LNCaP clone FGC (cell line): Measurements from ENCODE around the gene DDR2.

Source experiments
- DNase-seq: peaks from one replicate; pipeline ENCODE4 v3.0.0-alpha.2; 2011; ENCODE audit warnings: low read depth
- H3K4me3 ChIP-seq: 2 replicates; pipeline ENCODE4 v1.5.1; 2011; ENCODE audit warnings: mild to moderate bottlenecking, low read depth, low read length, control low read depth
- TF ChIP-seq, protein P1 (sequence below): IDR thresholded peaks from 2 replicates; pipeline ENCODE4 v1.5.1; 2012; ENCODE audit warnings: mild to moderate bottlenecking; ENCODE audit not compliant: control insufficient read depth, insufficient read depth; ENCODE audit errors: extremely low read depth

DDR2 gene

DNA sequence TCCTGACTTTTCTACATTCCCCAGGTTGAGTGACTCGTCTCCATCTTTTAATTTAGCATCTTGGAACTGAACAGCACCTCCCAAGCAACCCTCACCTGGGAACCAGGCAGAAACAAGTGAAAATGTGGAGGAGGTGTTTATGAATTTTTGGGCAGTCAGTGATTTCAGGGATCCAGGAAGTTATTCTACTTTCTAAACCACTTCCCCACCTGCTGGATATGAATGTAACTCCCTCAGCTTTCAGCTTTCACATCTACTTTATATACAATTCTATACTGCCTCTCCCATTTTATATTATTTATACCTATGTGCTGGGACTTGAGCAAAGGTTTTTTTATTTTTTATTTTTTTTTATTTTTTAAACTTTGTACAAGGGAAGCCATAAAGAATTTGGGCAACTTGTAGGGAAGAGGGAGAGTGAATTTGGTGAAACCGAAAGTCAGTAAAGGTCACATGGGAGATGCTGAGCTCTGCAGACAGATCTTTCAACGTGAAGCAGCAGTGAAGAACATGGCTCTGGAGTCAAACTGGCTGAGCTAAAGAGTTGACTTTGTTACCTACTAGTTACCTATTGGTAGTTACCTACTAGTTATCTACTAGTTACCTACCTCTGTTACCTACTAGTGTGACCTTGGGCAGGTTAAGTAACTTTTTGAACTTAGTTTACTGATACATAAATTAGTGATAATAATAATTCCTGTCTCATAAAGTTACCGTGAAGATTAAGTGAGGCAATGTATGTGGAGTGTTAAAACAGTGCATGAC is 45.5 kb downstream of the DDR2 start:
- no peak overlapping the region for H3K4me3 ChIP-seq
- TF ChIP-seq, protein P1, sequence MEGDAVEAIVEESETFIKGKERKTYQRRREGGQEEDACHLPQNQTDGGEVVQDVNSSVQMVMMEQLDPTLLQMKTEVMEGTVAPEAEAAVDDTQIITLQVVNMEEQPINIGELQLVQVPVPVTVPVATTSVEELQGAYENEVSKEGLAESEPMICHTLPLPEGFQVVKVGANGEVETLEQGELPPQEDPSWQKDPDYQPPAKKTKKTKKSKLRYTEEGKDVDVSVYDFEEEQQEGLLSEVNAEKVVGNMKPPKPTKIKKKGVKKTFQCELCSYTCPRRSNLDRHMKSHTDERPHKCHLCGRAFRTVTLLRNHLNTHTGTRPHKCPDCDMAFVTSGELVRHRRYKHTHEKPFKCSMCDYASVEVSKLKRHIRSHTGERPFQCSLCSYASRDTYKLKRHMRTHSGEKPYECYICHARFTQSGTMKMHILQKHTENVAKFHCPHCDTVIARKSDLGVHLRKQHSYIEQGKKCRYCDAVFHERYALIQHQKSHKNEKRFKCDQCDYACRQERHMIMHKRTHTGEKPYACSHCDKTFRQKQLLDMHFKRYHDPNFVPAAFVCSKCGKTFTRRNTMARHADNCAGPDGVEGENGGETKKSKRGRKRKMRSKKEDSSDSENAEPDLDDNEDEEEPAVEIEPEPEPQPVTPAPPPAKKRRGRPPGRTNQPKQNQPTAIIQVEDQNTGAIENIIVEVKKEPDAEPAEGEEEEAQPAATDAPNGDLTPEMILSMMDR = no peak
- DNase-seq = no peak

GRCh38 chr1:162678439-162678838 is 46.2 kb downstream of the DDR2 start:
- H3K4me3 ChIP-seq = no peak overlapping the region
- TF ChIP-seq, protein P1 = no peak
- DNase-seq = peak; percentile 56

DNA sequence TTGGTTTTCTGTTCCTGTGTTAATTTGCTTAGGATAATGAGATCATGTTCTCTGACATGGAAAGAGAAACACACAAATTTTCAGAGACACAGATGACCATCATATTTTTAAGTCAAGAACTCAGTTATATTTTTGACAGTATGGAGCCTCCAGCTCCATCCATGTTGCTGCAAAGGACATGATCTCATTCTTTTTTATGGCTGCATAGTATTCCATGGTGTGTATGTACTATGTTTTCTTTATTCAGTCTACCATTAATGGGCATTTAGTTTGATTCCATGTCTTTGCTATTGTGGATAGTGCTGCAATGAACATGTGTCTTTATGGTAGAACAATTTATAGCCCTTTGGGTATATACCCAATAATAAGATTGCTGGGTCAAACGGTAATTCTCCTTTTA is 47.0 kb downstream of the DDR2 start:
- no peak overlapping the region for H3K4me3 ChIP-seq
- no peak for DNase-seq
- TF ChIP-seq, protein P1 = no peak

GRCh38 chr1:162680419-162681121 is 48.3 kb downstream of the DDR2 start:
- no peak for DNase-seq
- TF ChIP-seq, protein P1 = no peak
- no peak overlapping the region for H3K4me3 ChIP-seq

DNA sequence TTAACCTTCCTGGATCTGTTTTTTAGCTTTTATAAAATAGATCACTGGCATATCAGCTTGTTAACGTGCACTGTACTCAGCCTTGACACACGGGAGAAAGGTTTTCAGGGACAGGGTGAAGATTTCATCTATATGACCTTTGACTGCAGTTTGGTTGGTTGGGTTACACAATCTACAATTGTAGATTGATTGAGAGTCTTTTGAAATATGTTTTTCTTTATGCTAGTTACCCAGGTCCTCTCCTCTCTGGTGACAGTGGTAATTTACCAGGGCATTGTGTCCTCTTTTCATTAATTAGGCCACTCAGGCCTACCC is 48.8 kb downstream of the DDR2 start:
- no peak overlapping the region for H3K4me3 ChIP-seq
- no peak for DNase-seq
- TF ChIP-seq, protein P1 = no peak

DNA sequence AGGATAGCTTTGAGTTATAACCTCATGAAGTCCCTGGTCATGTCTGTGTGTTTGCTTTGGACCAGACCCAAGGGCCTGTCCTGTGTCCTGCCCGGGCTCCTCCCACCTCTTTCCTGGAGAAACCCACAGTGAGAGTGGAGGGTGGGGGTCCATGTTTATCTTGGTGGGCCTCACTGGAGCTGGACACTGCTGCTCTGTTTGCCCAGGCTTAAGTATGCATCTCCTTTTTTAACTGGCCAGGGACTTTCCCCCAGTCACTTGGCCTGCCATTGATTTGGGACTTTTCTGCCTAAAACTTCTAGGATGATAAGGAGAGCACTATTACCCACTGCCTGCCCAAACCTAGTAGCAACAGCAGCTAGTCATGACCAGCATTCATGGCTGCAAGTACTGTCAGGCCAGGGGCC is 49.8 kb downstream of the DDR2 start:
- no peak overlapping the region for H3K4me3 ChIP-seq
- TF ChIP-seq, protein P1 = no peak
- no peak for DNase-seq

- DNase-seq = no peak
- TF ChIP-seq, protein P1 = no peak
- H3K4me3 ChIP-seq = no peak overlapping the region
These were observed 55.6 kb downstream of the DDR2 start for GRCh38 chr1:162687870-162688269.
